SIG-M5 treated with dmso at 0.1 percent for 504 hours (cell line): ENCODE results near the gene FGGY.
"Not testable (repeated sequence)": the region's sequence is repeated elsewhere in the genome, so short reads cannot be mapped to it uniquely, and the experiment has no call there.

Experiments used
- DNase-seq: peaks from one replicate; lab custom pipeline; 2025; ENCODE audit not compliant: unreplicated experiment; lab: John Stamatoyannopoulos, UW

FGGY gene

GRCh38 chr1:59296358-59297256 is at the start of gene FGGY:
Gene FGGY, plus strand, starts transcription at chr1:59297094. Its CDS starts 24,456 bp downstream, at chr1:59321550.
- DNase-seq: peak; percentile 96

- no peak for DNase-seq
Observed at GRCh38 chr1:59248758-59249157, 48.1 kb upstream of the FGGY start.

- no peak for DNase-seq
Observed at GRCh38 chr1:59249396-59250137, 47.3 kb upstream of the FGGY start.

GRCh38 chr1:59251061-59251460 is 45.8 kb upstream of the FGGY start:
- DNase-seq: not testable (repeated sequence)

GRCh38 chr1:59256429-59256828 is 40.5 kb upstream of the FGGY start:
- not testable (repeated sequence) for DNase-seq

- DNase-seq: no peak
Observed at GRCh38 chr1:59258412-59259032, 38.4 kb upstream of the FGGY start.

GRCh38 chr1:59261537-59261936 is 35.4 kb upstream of the FGGY start:
- DNase-seq: no peak

- DNase-seq: no peak
Observed at GRCh38 chr1:59262631-59263030, 34.3 kb upstream of the FGGY start.

GRCh38 chr1:59263111-59263510 is 33.8 kb upstream of the FGGY start:
- DNase-seq: no peak

- no peak for DNase-seq
Observed at GRCh38 chr1:59265622-59266021, 31.3 kb upstream of the FGGY start.

GRCh38 chr1:59266180-59266926 is 30.5 kb upstream of the FGGY start:
- peak; percentile 29 for DNase-seq

- DNase-seq: no peak
Observed at GRCh38 chr1:59266927-59267293, 30.0 kb upstream of the FGGY start.

GRCh38 chr1:59268406-59268805 is 28.5 kb upstream of the FGGY start:
- no peak for DNase-seq

- DNase-seq: no peak
Observed at GRCh38 chr1:59271561-59272260, 25.2 kb upstream of the FGGY start.

GRCh38 chr1:59272507-59272906 is 24.4 kb upstream of the FGGY start:
- no peak for DNase-seq

GRCh38 chr1:59276439-59276851 is 20.4 kb upstream of the FGGY start:
- no peak for DNase-seq

GRCh38 chr1:59278780-59279354 is 18.0 kb upstream of the FGGY start:
- DNase-seq: no peak

- no peak for DNase-seq
Observed at GRCh38 chr1:59279645-59280044, 17.2 kb upstream of the FGGY start.

GRCh38 chr1:59282951-59283350 is 13.9 kb upstream of the FGGY start:
- DNase-seq: peak; percentile 4

GRCh38 chr1:59285691-59286090 is 11.2 kb upstream of the FGGY start:
- DNase-seq: no peak
